ENCODE measurements around the gene NDUFA13. TPM values are rescaled to one million over a fixed set of nuclear protein-coding genes. Genes with fewer than 3 reads are reported as not detected.

Gene NDUFA13
- total RNA-seq, 1 experiment from 2014 or later: 339 TPM

GRCh38 chr19:19571071-19571786 lies 55.2 kb downstream of the NDUFA13 start:
- Histone ChIP-seq H3K79me2 (ENCODE audit: insufficient read depth, low read length) (no peaks in the 10 kb centered on the region), H3K9ac (ENCODE audit: low read length) (no peak overlapping the region), H3K4me1 (ENCODE audit: control insufficient read depth in 1 of 2, insufficient read depth in 2 of 2, low read length in 2 of 2) (peaks cover 0 to 11% of the 10 kb centered on the region in 2 experiments; a peak in 2 of 4 replicates), H3K27me3 (ENCODE audit: insufficient read depth, low read length) (no peaks in the 10 kb centered on the region), H3K4me2 (ENCODE audit: low read length) (no peak overlapping the region), H3K9me2 (ENCODE audit: insufficient read depth) (no peaks in the 10 kb centered on the region), H3K4me3 (replicated peaks in 1 of 2; ENCODE audit: low read depth in 1 of 2, low read length in 2 of 2) (no peak overlapping the region), H3K36me3 (ENCODE audit: control insufficient read depth in 1 of 2, insufficient read depth in 2 of 2, low read length in 2 of 2) (peaks cover 0 to 2% of the 10 kb centered on the region in 2 experiments; a peak in 2 of 4 replicates), H3K27ac (ENCODE audit: low read depth, low read length) (no peak overlapping the region), H4K20me1 (ENCODE audit: insufficient read depth) (no peaks in the 10 kb centered on the region), H2AFZ (ENCODE audit: low read depth, low read length, poor library complexity, severe bottlenecking) (no peak overlapping the region), H3K9me3 (ENCODE audit: control insufficient read depth in 1 of 2, insufficient read depth in 1 of 2, low read depth in 1 of 2, low read length in 2 of 2) (no peaks in the 10 kb centered on the region)
- intact Hi-C loops (cut with micrococcal nuclease): no loop called here
- ChIA-PET RAD21 (ENCODE audit: low non-redundant PET in 1 of 2, low total read pairs in 2 of 2, uncharacterized antibody in 2 of 2, unreplicated experiment in 2 of 2) (no interaction called here), CTCF (no interaction called here), POLR2A (no interaction called here)
- no TSS peak for BruUV-seq (replicated peaks)
- TF ChIP-seq ELF1 (IDR thresholded peaks at IDR 0.05; ENCODE audit: borderline replicate concordance, low read depth): no peak
- TF ChIP-seq ZNF274 (IDR thresholded peaks at IDR 0.05; ENCODE audit: low read depth, low read length): no peak
- TF ChIP-seq CEBPB (IDR thresholded peaks at IDR 0.05; ENCODE audit: low read depth): no peak
- no peak for TF ChIP-seq SRF (IDR thresholded peaks at IDR 0.05; ENCODE audit: low read depth)
- TF ChIP-seq ZFX (IDR thresholded peaks at IDR 0.05): no peak
- TF ChIP-seq TCF7L2 (IDR thresholded peaks at IDR 0.05; ENCODE audit: borderline replicate concordance, extremely low read depth, insufficient read depth, insufficient read length): no peak
- TF ChIP-seq MAX (IDR thresholded peaks at IDR 0.05): no peak
- TF ChIP-seq EZH2phosphoT487 (IDR thresholded peaks at IDR 0.05; ENCODE audit: borderline replicate concordance): no peak
- TF ChIP-seq RAD21 (IDR thresholded peaks at IDR 0.05; ENCODE audit: low read depth): no peak
- no peak for TF ChIP-seq SIN3A (IDR thresholded peaks at IDR 0.05; ENCODE audit: low read depth)
- TF ChIP-seq FOSL1 (IDR thresholded peaks at IDR 0.05; ENCODE audit: low read depth): no peak
- no peak for TF ChIP-seq CBX3 (IDR thresholded peaks at IDR 0.05; ENCODE audit: low read depth)
- TF ChIP-seq EZH2 (IDR thresholded peaks at IDR 0.05): no peak
- no peak for TF ChIP-seq ZBTB33 (IDR thresholded peaks at IDR 0.05; ENCODE audit: extremely low read depth, insufficient replicate concordance, low read length)
- ATAC-seq (no peak), DNase-seq (ENCODE audit: low read depth, low spot score) (no peak)

Measured in HCT116 (cell line).